ENCODE data around the gene ETFDH. TPM values are rescaled to one million over a fixed set of nuclear protein-coding genes. Genes with fewer than 3 reads are reported as not detected.

Gene ETFDH
- total and polyA plus RNA-seq, 9 of the 15 experiments (the other 6 are each of a cell fraction or from before 2014, with no cell fraction given): 14.6 to 33.6 (median 25.9) TPM

- TF ChIP-seq RBFOX2 (IDR thresholded peaks at IDR 0.05; ENCODE audit: low read depth, low read length) (peak; percentile 92), HDAC8 (tag; IDR thresholded peaks at IDR 0.05) (no peak), HNRNPLL (IDR thresholded peaks at IDR 0.05; ENCODE audit: low read depth, low read length, poor library complexity, severe bottlenecking) (peak; percentile 77), HDAC6 (IDR thresholded peaks at IDR 0.05; ENCODE audit: low read depth, low read length) (no peak), MCM7 (IDR thresholded peaks at IDR 0.05) (no peak), ZNF584 (CRISPR knock-in tag; IDR thresholded peaks at IDR 0.05; ENCODE audit: low read depth) (no peak), MEIS2 (IDR thresholded peaks at IDR 0.05; ENCODE audit: partially characterized antibody) (peak; percentile 86), SREBF1 (IDR thresholded peaks at IDR 0.05; ENCODE audit: borderline replicate concordance, low read depth, low read length) (0 out of 2 replicates have a peak, but pooled peaks have one; percentile 34), NUFIP1 (IDR thresholded peaks at IDR 0.05; ENCODE audit: partially characterized antibody) (no peak), ZNF436 (CRISPR knock-in tag; IDR thresholded peaks at IDR 0.05) (no peak), BRF1 (IDR thresholded peaks at IDR 0.05; ENCODE audit: borderline replicate concordance, extremely low read depth, insufficient read length) (no peak), SMARCB1 (IDR thresholded peaks at IDR 0.05; ENCODE audit: insufficient read length, low read depth) (no peak), RAD51 (IDR thresholded peaks at IDR 0.05; ENCODE audit: borderline replicate concordance, low read depth) (peak; percentile 12; the same call in 1 of the 2 replicates), SMC3 (conservative IDR thresholded peaks at IDR 0.05; ENCODE audit: insufficient read depth, low read depth, low read length) (no peak), POLR3G (IDR thresholded peaks at IDR 0.05; ENCODE audit: extremely low read depth, insufficient read length, insufficient replicate concordance) (no peak), CBX3 (IDR thresholded peaks at IDR 0.05; ENCODE audit: borderline replicate concordance in 1 of 2, low read length in 2 of 2) (peak in 1 of 2 experiments; percentile 60; a peak in 1 of 3 replicates), PHB2 (IDR thresholded peaks at IDR 0.05; ENCODE audit: low read depth) (no peak), NRF1 (conservative IDR thresholded peaks at IDR 0.05 in 1 of 2, IDR thresholded peaks at IDR 0.05 in 1 of 2) (peak; percentile 99), KAT2B (IDR thresholded peaks at IDR 0.05; ENCODE audit: low read depth, low read length) (no peak), TCF7 (IDR thresholded peaks at IDR 0.05; ENCODE audit: borderline replicate concordance) (no peak), DDX20 (tag; IDR thresholded peaks at IDR 0.05; ENCODE audit: low read depth) (no peak), ZNF311 (CRISPR knock-in tag; IDR thresholded peaks at IDR 0.05) (no peak), PRDM10 (IDR thresholded peaks at IDR 0.05; ENCODE audit: partially characterized antibody) (peak; percentile 80), NR4A1 (CRISPR knock-in tag; IDR thresholded peaks at IDR 0.05) (peak; percentile 66; the same call in 1 of the 2 replicates), NR4A1 (tag; IDR thresholded peaks at IDR 0.05) (no peak)
Measured at GRCh38 chr4:158671915-158672806, at the start of gene ETFDH (continued).

All from K562 (cell line).